ENCODE measurements around the gene CASP7.
A peak's percentile ranks its signal among the peaks of the same experiment; 100 is the strongest.

The CASP7 gene

GRCh38 chr10:113679463-113680189 lies at the start of gene CASP7:
TSS of gene CASP7 (plus strand) at chr10:113679912. CDS start at chr10:113697494, 17,582 bp downstream.
- Histone ChIP-seq H3K27me3 (ENCODE audit: control insufficient read depth, insufficient read depth, low read length) (0 out of 2 replicates have a peak, but pooled peaks cover 3% of the 10 kb centered on the region), H3K36me3 (ENCODE audit: control insufficient read depth, insufficient read depth, low read length) (no peaks in the 10 kb centered on the region), H3K4me1 (ENCODE audit: control insufficient read depth, insufficient read depth, low read length) (no peaks in the 10 kb centered on the region; the same call in 1 of the 2 replicates), H3K9me3 (ENCODE audit: control insufficient read depth, insufficient read depth, low read length) (no peaks in the 10 kb centered on the region), H3K27ac (ENCODE audit: low read length) (no peak within 1 kb of the TSS), H3K4me3 (ENCODE audit: low read length) (peak within 1 kb of the TSS; percentile 75)
- DNase-seq (ENCODE audit: low read depth, low spot score): peak; percentile 61
- WGBS (ENCODE audit: insufficient coverage, insufficient read length): no CpG with 5 or more reads among the region's 68 CpGs

- no CpG with 5 or more reads among the region's 5 CpGs for WGBS (ENCODE audit: insufficient coverage, insufficient read length)
- H3K4me3 ChIP-seq (ENCODE audit: low read length): no peak overlapping the region
- no peak overlapping the region for H3K27ac ChIP-seq (ENCODE audit: low read length)
- DNase-seq (ENCODE audit: low read depth, low spot score): no peak
- H3K4me1 ChIP-seq (ENCODE audit: control insufficient read depth, insufficient read depth, low read length): no peaks in the 10 kb centered on the region
- no peaks in the 10 kb centered on the region for H3K36me3 ChIP-seq (ENCODE audit: control insufficient read depth, insufficient read depth, low read length)
- no peaks in the 10 kb centered on the region for H3K27me3 ChIP-seq (ENCODE audit: control insufficient read depth, insufficient read depth, low read length)
- H3K9me3 ChIP-seq (ENCODE audit: control insufficient read depth, insufficient read depth, low read length): no peaks in the 10 kb centered on the region
Observed at GRCh38 chr10:113630929-113631533, 48.7 kb upstream of the CASP7 start.

DNA sequence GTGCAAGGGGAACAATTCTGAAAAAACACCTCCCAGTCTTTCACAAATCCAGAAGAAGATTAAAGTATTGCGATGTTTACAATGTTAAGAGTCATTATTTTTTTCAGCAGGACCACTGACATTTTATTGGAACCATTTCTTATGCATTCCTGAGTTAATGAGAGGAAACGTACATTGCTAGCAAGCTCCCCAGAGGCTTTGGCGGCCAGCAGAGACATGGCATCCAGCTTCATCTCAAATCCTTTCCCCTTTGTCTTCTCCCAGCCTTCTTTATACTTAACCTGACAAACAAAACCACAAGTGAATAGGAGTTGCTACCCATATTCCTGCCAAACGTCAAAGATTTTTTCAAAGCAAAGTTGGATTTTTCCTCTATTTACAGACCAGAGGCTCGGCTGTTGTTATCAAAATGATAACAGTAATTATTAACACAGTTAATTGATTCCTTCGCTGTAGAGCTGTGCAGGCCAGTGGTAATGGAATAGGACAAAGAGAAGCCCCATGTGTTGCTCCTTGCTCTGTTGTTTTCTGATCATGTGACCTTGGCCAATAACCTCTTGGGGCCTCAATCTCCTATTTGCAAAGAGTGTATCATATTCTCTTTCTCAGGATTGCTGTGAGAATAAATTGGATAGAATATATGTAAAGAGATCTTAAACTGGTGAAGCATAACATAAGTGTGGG lies 47.9 kb upstream of the CASP7 start:
- Histone ChIP-seq H3K4me3 (ENCODE audit: low read length) (no peak overlapping the region), H3K4me1 (ENCODE audit: control insufficient read depth, insufficient read depth, low read length) (no peaks in the 10 kb centered on the region), H3K27ac (ENCODE audit: low read length) (no peak overlapping the region), H3K9me3 (ENCODE audit: control insufficient read depth, insufficient read depth, low read length) (no peaks in the 10 kb centered on the region), H3K27me3 (ENCODE audit: control insufficient read depth, insufficient read depth, low read length) (no peaks in the 10 kb centered on the region), H3K36me3 (ENCODE audit: control insufficient read depth, insufficient read depth, low read length) (no peaks in the 10 kb centered on the region)
- WGBS (ENCODE audit: insufficient coverage, insufficient read length): no CpG with 5 or more reads among the region's 6 CpGs
- no peak for DNase-seq (ENCODE audit: low read depth, low spot score)

DNA sequence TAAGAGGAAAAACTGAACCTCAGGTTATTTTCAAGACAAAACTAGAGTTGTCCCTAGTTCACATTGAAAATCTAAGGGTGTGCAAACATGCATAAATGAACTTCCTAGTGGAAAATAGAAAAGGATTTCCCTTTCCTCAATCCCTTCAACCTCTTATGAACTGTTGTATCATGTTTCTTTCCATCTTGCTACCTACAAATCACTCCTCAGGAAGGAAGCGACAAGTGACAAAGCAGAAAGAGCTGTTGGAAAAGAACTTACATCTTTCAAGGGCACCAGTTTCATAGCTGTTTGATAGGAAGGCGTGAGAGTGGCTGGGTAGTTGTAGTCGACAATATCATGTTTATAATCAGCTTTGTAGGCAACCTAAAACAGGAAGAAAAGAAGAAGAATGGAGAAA lies 39.7 kb upstream of the CASP7 start:
- Histone ChIP-seq H3K27ac (ENCODE audit: low read length) (no peak overlapping the region), H3K27me3 (ENCODE audit: control insufficient read depth, insufficient read depth, low read length) (no peaks in the 10 kb centered on the region), H3K4me1 (ENCODE audit: control insufficient read depth, insufficient read depth, low read length) (no peaks in the 10 kb centered on the region), H3K36me3 (ENCODE audit: control insufficient read depth, insufficient read depth, low read length) (no peaks in the 10 kb centered on the region), H3K4me3 (ENCODE audit: low read length) (no peak overlapping the region), H3K9me3 (ENCODE audit: control insufficient read depth, insufficient read depth, low read length) (no peaks in the 10 kb centered on the region)
- no peak for DNase-seq (ENCODE audit: low read depth, low spot score)
- no CpG with 5 or more reads among the region's 3 CpGs for whole genome bisulfite sequencing (ENCODE audit: insufficient coverage, insufficient read length)

DNA sequence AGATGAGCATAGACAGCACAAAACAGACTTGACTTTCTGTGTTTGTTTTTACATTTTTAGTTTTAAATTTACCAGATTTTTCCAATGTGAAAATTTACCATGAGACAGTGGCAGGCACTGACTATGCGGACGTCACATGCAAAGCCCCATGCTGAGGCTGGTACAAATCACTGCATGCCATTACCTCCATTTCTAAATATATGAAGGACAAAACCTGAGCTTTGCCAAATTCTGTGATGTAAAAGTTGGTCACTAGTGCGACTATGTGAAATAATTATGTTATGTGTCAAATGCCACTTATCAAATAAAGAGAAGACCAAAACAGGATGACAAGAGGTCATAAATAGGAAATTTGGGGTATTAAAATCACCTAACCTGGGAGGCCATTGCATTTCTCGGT lies 38.0 kb upstream of the CASP7 start:
- DNase-seq (ENCODE audit: low read depth, low spot score): no peak
- H3K9me3 ChIP-seq (ENCODE audit: control insufficient read depth, insufficient read depth, low read length): no peaks in the 10 kb centered on the region
- H3K4me1 ChIP-seq (ENCODE audit: control insufficient read depth, insufficient read depth, low read length): no peaks in the 10 kb centered on the region
- H3K27me3 ChIP-seq (ENCODE audit: control insufficient read depth, insufficient read depth, low read length): no peaks in the 10 kb centered on the region
- H3K27ac ChIP-seq (ENCODE audit: low read length): no peak overlapping the region
- no peak overlapping the region for H3K4me3 ChIP-seq (ENCODE audit: low read length)
- no peaks in the 10 kb centered on the region for H3K36me3 ChIP-seq (ENCODE audit: control insufficient read depth, insufficient read depth, low read length)
- WGBS (ENCODE audit: insufficient coverage, insufficient read length): no CpG with 5 or more reads among the region's 4 CpGs

DNA sequence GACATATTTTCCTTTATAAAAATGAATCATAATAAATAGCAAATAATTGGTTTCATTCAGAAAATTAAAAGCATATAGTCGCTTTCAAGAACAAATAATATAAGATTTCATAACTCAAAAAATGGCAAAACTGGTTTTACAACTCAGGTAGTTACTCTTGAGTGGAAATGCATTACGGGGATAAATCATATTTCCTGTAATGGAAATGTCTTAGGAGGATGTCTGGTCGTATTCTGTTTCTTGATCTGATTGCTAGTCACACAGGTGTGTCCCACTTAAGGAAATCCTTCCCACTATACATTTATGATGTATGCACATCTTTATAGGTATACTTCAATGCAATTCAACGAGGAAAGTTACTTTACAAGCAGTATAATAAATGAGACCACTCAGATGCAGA lies 36.5 kb upstream of the CASP7 start:
- WGBS (ENCODE audit: insufficient coverage, insufficient read length): no CpG with 5 or more reads among the region's 4 CpGs
- H3K27ac ChIP-seq (ENCODE audit: low read length): no peak overlapping the region
- H3K9me3 ChIP-seq (ENCODE audit: control insufficient read depth, insufficient read depth, low read length): no peaks in the 10 kb centered on the region
- H3K4me3 ChIP-seq (ENCODE audit: low read length): no peak overlapping the region
- no peaks in the 10 kb centered on the region for H3K27me3 ChIP-seq (ENCODE audit: control insufficient read depth, insufficient read depth, low read length)
- H3K4me1 ChIP-seq (ENCODE audit: control insufficient read depth, insufficient read depth, low read length): no peaks in the 10 kb centered on the region
- no peak for DNase-seq (ENCODE audit: low read depth, low spot score)
- H3K36me3 ChIP-seq (ENCODE audit: control insufficient read depth, insufficient read depth, low read length): no peaks in the 10 kb centered on the region

DNA sequence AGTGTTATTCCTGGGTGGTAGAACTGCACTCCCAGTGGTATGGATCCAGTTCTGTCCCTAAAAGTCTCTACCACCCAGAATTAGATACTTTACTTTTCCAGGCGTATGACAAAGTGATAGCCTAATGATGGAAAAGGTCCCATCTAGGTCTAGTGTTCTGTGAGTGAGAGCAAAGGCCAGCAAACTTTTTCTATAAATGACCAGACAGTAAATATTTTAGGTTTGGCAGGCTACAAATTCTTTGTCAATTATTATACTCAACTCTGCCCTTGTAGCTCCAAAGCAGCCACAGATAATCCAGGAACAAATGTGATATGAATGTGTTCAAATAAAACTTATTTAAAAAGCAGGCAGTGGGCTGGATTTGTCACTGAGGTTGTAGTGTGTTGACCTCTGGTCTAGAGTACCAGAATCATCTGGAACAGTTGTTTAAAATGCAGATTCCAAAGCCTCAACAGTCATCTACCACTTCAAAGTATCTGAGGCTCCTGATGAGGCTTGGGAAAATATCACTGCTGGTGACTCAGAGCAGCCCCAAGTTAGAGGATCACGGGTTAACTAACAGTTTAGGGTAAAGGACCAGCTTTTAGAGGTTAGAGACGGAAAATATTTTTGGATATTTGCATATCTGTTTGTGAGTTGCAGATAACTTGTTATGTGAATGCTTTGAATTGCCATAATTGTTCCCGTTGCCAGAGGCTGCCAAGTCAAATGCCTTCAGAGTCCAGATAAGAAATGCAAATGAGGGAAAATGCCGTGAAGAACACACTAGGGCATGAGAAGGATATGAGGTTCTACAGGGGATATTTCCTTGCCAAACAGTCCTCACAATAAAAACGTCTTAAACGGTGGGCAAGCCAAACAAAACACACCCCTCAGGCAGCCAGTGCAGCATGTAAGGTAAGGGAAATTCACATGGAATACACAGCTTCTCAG lies 35.3 kb upstream of the CASP7 start:
- Histone ChIP-seq H3K9me3 (ENCODE audit: control insufficient read depth, insufficient read depth, low read length) (no peaks in the 10 kb centered on the region), H3K4me3 (ENCODE audit: low read length) (no peak overlapping the region), H3K36me3 (ENCODE audit: control insufficient read depth, insufficient read depth, low read length) (no peaks in the 10 kb centered on the region), H3K27me3 (ENCODE audit: control insufficient read depth, insufficient read depth, low read length) (no peaks in the 10 kb centered on the region), H3K27ac (ENCODE audit: low read length) (no peak overlapping the region), H3K4me1 (ENCODE audit: control insufficient read depth, insufficient read depth, low read length) (no peaks in the 10 kb centered on the region)
- 100% methylated on average over 1 of the region's 7 CpGs for WGBS (ENCODE audit: insufficient coverage, insufficient read length)
- DNase-seq (ENCODE audit: low read depth, low spot score): no peak

- Histone ChIP-seq H3K36me3 (ENCODE audit: control insufficient read depth, insufficient read depth, low read length) (no peaks in the 10 kb centered on the region), H3K27ac (ENCODE audit: low read length) (no peak overlapping the region), H3K9me3 (ENCODE audit: control insufficient read depth, insufficient read depth, low read length) (no peaks in the 10 kb centered on the region), H3K27me3 (ENCODE audit: control insufficient read depth, insufficient read depth, low read length) (no peaks in the 10 kb centered on the region), H3K4me1 (ENCODE audit: control insufficient read depth, insufficient read depth, low read length) (no peaks in the 10 kb centered on the region), H3K4me3 (ENCODE audit: low read length) (no peak overlapping the region)
- no peak for DNase-seq (ENCODE audit: low read depth, low spot score)
- 100% methylated on average over 1 of the region's 10 CpGs for WGBS (ENCODE audit: insufficient coverage, insufficient read length)
Observed at GRCh38 chr10:113646336-113647201, 33.1 kb upstream of the CASP7 start.

DNA sequence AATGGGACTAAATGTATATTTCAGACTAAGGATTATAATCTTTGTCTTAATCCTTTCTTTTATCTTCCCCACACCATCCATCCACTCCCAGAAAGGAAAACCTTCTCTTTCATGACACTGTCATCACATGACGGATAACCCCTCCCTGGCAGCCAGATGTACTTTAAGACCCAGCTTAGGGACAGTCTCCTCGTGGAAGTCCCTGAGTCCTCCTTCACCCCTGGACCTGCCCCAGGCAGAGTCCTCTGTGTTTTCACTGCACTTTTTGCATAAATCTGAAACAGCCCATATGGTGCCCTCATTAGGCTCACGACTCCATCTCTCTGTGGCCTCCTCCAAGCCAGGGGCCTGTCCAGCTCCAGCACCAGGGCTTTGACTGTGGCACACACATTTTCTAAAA lies 31.9 kb upstream of the CASP7 start:
- H3K4me3 ChIP-seq (ENCODE audit: low read length): no peak overlapping the region
- H3K27me3 ChIP-seq (ENCODE audit: control insufficient read depth, insufficient read depth, low read length): no peaks in the 10 kb centered on the region
- H3K27ac ChIP-seq (ENCODE audit: low read length): no peak overlapping the region
- no peaks in the 10 kb centered on the region for H3K4me1 ChIP-seq (ENCODE audit: control insufficient read depth, insufficient read depth, low read length)
- DNase-seq (ENCODE audit: low read depth, low spot score): no peak
- no peaks in the 10 kb centered on the region for H3K9me3 ChIP-seq (ENCODE audit: control insufficient read depth, insufficient read depth, low read length)
- no peaks in the 10 kb centered on the region for H3K36me3 ChIP-seq (ENCODE audit: control insufficient read depth, insufficient read depth, low read length)
- WGBS (ENCODE audit: insufficient coverage, insufficient read length): no CpG with 5 or more reads among the region's 3 CpGs
